Umbilical cord (tissue), 2 donors: ENCODE results near the gene FHIP1A. TPM values are rescaled to one million over a fixed set of nuclear protein-coding genes. Genes with fewer than 3 reads are reported as not detected.
"Not testable (repeated sequence)": the region's sequence is repeated elsewhere in the genome, so short reads cannot be mapped to it uniquely, and the experiment has no call there.

ENCODE experiments used
- DNase-seq: peaks from one replicate; pipeline ENCODE4 v3.0.0-alpha.2; 2015; ENCODE audit warnings: low spot score
- total RNA-seq: library from RNA; depleted of rRNA; stranded (reverse); fragments of >200 nt; gene quantifications from one replicate; pipeline ENCODE4 v1.2.3, GENCODE V29; 2014; ENCODE audit warnings: low replicate concordance; ENCODE audit not compliant: insufficient read depth

Gene FHIP1A
- 3.4 TPM for total RNA-seq

GRCh38 chr4:151408630-151409469 lies at the start of gene FHIP1A:
Gene FHIP1A (plus strand): TSS chr4:151409176. CDS start chr4:151566260, 157,084 bp downstream.
- DNase-seq: peak; percentile 78

- DNase-seq: no peak
These were observed 49.4 kb upstream of the FHIP1A start for GRCh38 chr4:151359576-151359975.

- no peak for DNase-seq
These were observed 47.9 kb upstream of the FHIP1A start for GRCh38 chr4:151361126-151361525.

GRCh38 chr4:151361966-151362365 lies 47.0 kb upstream of the FHIP1A start:
- DNase-seq: no peak

- DNase-seq: peak; percentile 86
These were observed 46.4 kb upstream of the FHIP1A start for GRCh38 chr4:151362404-151363164.

- DNase-seq: no peak
These were observed 32.4 kb upstream of the FHIP1A start for GRCh38 chr4:151376540-151376939.

- no peak for DNase-seq
These were observed 19.7 kb upstream of the FHIP1A start for GRCh38 chr4:151389311-151389710.

GRCh38 chr4:151389799-151390198 lies 19.2 kb upstream of the FHIP1A start:
- DNase-seq: not testable (repeated sequence)

GRCh38 chr4:151395873-151396272 lies 13.1 kb upstream of the FHIP1A start:
- DNase-seq: no peak

GRCh38 chr4:151400343-151400742 lies 8.6 kb upstream of the FHIP1A start:
- no peak for DNase-seq

GRCh38 chr4:151401739-151402138 lies 7.2 kb upstream of the FHIP1A start:
- DNase-seq: no peak

- DNase-seq: no peak
These were observed 6.7 kb upstream of the FHIP1A start for GRCh38 chr4:151402145-151402865.

GRCh38 chr4:151403656-151404055 lies 5.3 kb upstream of the FHIP1A start:
- no peak for DNase-seq

GRCh38 chr4:151404802-151405201 lies 4.2 kb upstream of the FHIP1A start:
- DNase-seq: not testable (repeated sequence)

- no peak for DNase-seq
These were observed 2.0 kb upstream of the FHIP1A start for GRCh38 chr4:151407018-151407417.

- peak; percentile 24 for DNase-seq
These were observed 1.3 kb upstream of the FHIP1A start for GRCh38 chr4:151407466-151408379.

GRCh38 chr4:151408380-151408629 lies 671 bp upstream of the FHIP1A start:
- no peak for DNase-seq

GRCh38 chr4:151409470-151410313 lies 716 bp downstream of the FHIP1A start:
- no peak for DNase-seq

- no peak for DNase-seq
These were observed 7.0 kb downstream of the FHIP1A start for GRCh38 chr4:151415978-151416377.

- no peak for DNase-seq
These were observed 8.2 kb downstream of the FHIP1A start for GRCh38 chr4:151417164-151417571.
